Measurements from ENCODE around the gene C1GALT1C1. TPM values are rescaled to one million over a fixed set of nuclear protein-coding genes. Genes with fewer than 3 reads are reported as not detected.

Gene C1GALT1C1
- 15.7 to 25.8 TPM (median 16.2 TPM) in 3 replicates for total RNA-seq
- long read RNA-seq, transcript C1GALT1C1-201 (2 exons, 1,613 nt) = major isoform, 27 of 29 reads
- long read RNA-seq, partial matches to known transcripts = 0 of 29 reads
- long read RNA-seq, other reads (novel, unspliced or antisense) = 2 of 29 reads

- peak; percentile 94 for DNase-seq (ENCODE audit: low spot score)
- Mint-ChIP-seq H3K27ac (ENCODE audit: unreplicated experiment) (peak within 1 kb of the TSS; percentile 96), H3K4me3 (ENCODE audit: unreplicated experiment) (peak within 1 kb of the TSS; percentile 77), H3K4me1 (ENCODE audit: low read depth) (peaks cover 5% of the 10 kb centered on the region), H3K36me3 (ENCODE audit: low read depth) (no peaks in the 10 kb centered on the region), H3K27me3 (ENCODE audit: low read depth) (no peaks in the 10 kb centered on the region), H3K9me3 (ENCODE audit: low read depth) (peaks cover 2% of the 10 kb centered on the region)
- peak; percentile 10 for TF ChIP-seq CTCF (IDR thresholded peaks at IDR 0.05)
Measured at GRCh38 chrX:120629667-120630537, at the start of gene C1GALT1C1. TSS of gene C1GALT1C1 (minus strand) at chrX:120630054. CDS start at chrX:120627166, 2,888 bp downstream.

- H3K27ac Mint-ChIP-seq (ENCODE audit: unreplicated experiment) = no peak overlapping the region
- H3K36me3 Mint-ChIP-seq (ENCODE audit: low read depth) = no peaks in the 10 kb centered on the region
Measured at GRCh38 chrX:120677004-120677652, 47.3 kb upstream of the C1GALT1C1 start.

GRCh38 chrX:120672841-120673530 lies 43.1 kb upstream of the C1GALT1C1 start:
- Mint-ChIP-seq H3K9me3 (ENCODE audit: low read depth) (peaks cover 9% of the 10 kb centered on the region), H3K4me1 (ENCODE audit: low read depth) (peaks cover 17% of the 10 kb centered on the region), H3K4me3 (ENCODE audit: unreplicated experiment) (no peak overlapping the region), H3K36me3 (ENCODE audit: low read depth) (no peaks in the 10 kb centered on the region), H3K27ac (ENCODE audit: unreplicated experiment) (peak overlapping the region; percentile 45), H3K27me3 (ENCODE audit: low read depth) (no peaks in the 10 kb centered on the region)
- no peak for DNase-seq (ENCODE audit: low spot score)
- TF ChIP-seq CTCF (IDR thresholded peaks at IDR 0.05) = no peak

More at GRCh38 chrX:120677004-120677652, 47.3 kb upstream of the C1GALT1C1 start:
- Mint-ChIP-seq H3K9me3 (ENCODE audit: low read depth) (peaks cover 16% of the 10 kb centered on the region), H3K4me1 (ENCODE audit: low read depth) (peaks cover 11% of the 10 kb centered on the region), H3K27me3 (ENCODE audit: low read depth) (no peaks in the 10 kb centered on the region), H3K4me3 (ENCODE audit: unreplicated experiment) (no peak overlapping the region)
- TF ChIP-seq CTCF (IDR thresholded peaks at IDR 0.05) = no peak
- DNase-seq (ENCODE audit: low spot score) = no peak

GRCh38 chrX:120672389-120672788 lies 42.5 kb upstream of the C1GALT1C1 start:
- H3K36me3 Mint-ChIP-seq (ENCODE audit: low read depth) = no peaks in the 10 kb centered on the region
- peaks cover 17% of the 10 kb centered on the region for H3K4me1 Mint-ChIP-seq (ENCODE audit: low read depth)
- peak overlapping the region; percentile 45 for H3K27ac Mint-ChIP-seq (ENCODE audit: unreplicated experiment)
- no peak for DNase-seq (ENCODE audit: low spot score)
- H3K4me3 Mint-ChIP-seq (ENCODE audit: unreplicated experiment) = no peak overlapping the region
- H3K9me3 Mint-ChIP-seq (ENCODE audit: low read depth) = peaks cover 9% of the 10 kb centered on the region
- no peaks in the 10 kb centered on the region for H3K27me3 Mint-ChIP-seq (ENCODE audit: low read depth)
- TF ChIP-seq CTCF (IDR thresholded peaks at IDR 0.05) = no peak

GRCh38 chrX:120671963-120672362 lies 42.1 kb upstream of the C1GALT1C1 start:
- H3K9me3 Mint-ChIP-seq (ENCODE audit: low read depth) = peaks cover 9% of the 10 kb centered on the region
- peak overlapping the region; percentile 45 for H3K27ac Mint-ChIP-seq (ENCODE audit: unreplicated experiment)
- TF ChIP-seq CTCF (IDR thresholded peaks at IDR 0.05) = no peak
- no peaks in the 10 kb centered on the region for H3K36me3 Mint-ChIP-seq (ENCODE audit: low read depth)
- H3K4me1 Mint-ChIP-seq (ENCODE audit: low read depth) = peaks cover 17% of the 10 kb centered on the region
- no peak for DNase-seq (ENCODE audit: low spot score)
- no peak overlapping the region for H3K4me3 Mint-ChIP-seq (ENCODE audit: unreplicated experiment)
- H3K27me3 Mint-ChIP-seq (ENCODE audit: low read depth) = no peaks in the 10 kb centered on the region

Data from chondrocyte (in vitro differentiated cells).